Ishikawa (cell line): ENCODE measurements around the gene DIP2C.

Source experiments
- CEBPB ChIP-seq: IDR thresholded peaks from 2 replicates; pipeline ENCODE4 v1.6.1; 2012
- CREB1 ChIP-seq: IDR thresholded peaks from 2 replicates; pipeline ENCODE4 v1.6.1; 2012; ENCODE audit warnings: low read depth
- EGR1 ChIP-seq: IDR thresholded peaks from 2 replicates; pipeline ENCODE4 v1.6.1; 2012
- EP300 ChIP-seq: IDR thresholded peaks from 2 replicates; pipeline ENCODE4 v1.6.1; 2012; ENCODE audit warnings: borderline replicate concordance
- FOXM1 ChIP-seq: IDR thresholded peaks from 2 replicates; pipeline ENCODE4 v1.6.1; 2012; ENCODE audit warnings: low read depth, borderline replicate concordance
- NFIC ChIP-seq: IDR thresholded peaks from 2 replicates; pipeline ENCODE4 v1.6.1; 2012
- RAD21 ChIP-seq: IDR thresholded peaks from 2 replicates; pipeline ENCODE4 v1.6.1; 2012; ENCODE audit warnings: low read depth
- TAF1 ChIP-seq: IDR thresholded peaks from 2 replicates; pipeline ENCODE4 v1.6.1; 2012; ENCODE audit warnings: low read depth, mild to moderate bottlenecking
- TCF12 ChIP-seq: IDR thresholded peaks from 2 replicates; pipeline ENCODE4 v1.6.1; 2012; ENCODE audit warnings: low read depth
- TEAD4 ChIP-seq: IDR thresholded peaks from 2 replicates; pipeline ENCODE4 v1.6.1; 2012
- YY1 ChIP-seq: IDR thresholded peaks from 2 replicates; pipeline ENCODE4 v1.6.1; 2012; ENCODE audit warnings: low read depth
- ZBTB7A ChIP-seq: IDR thresholded peaks from 2 replicates; pipeline ENCODE4 v1.6.1; 2012; ENCODE audit warnings: low read depth
- TF ChIP-seq, protein P1 (sequence below): IDR thresholded peaks from 2 replicates; pipeline ENCODE4 v1.6.1; 2012
- TF ChIP-seq, protein P2 (sequence below): IDR thresholded peaks from 2 replicates; pipeline ENCODE4 v1.6.1; 2012; ENCODE audit warnings: low read depth, mild to moderate bottlenecking
- TF ChIP-seq, protein P3 (sequence below): IDR thresholded peaks from 2 replicates; pipeline ENCODE4 v1.6.1; 2012

The DIP2C gene

DNA sequence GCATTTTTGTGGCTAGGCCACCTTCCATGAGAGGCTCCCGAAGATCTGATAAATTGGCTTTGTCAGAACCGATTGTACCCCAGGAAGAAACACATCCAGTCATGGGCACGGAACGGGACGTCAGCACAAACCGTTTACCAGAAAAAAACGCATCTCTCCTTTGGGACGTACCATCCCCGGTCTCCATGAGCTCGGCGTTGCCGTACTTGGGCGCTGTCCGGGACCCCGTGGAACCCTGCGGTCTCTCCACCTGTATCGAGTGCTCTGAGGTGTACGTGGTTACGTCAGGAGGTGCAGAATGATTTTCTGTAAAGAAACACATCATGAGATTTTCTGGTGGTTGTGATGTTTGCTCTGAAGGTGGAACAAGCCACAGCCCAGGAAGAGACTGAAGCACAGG, 270.6 kb downstream of the DIP2C start:
- TF ChIP-seq FOXM1 (no peak), TAF1 (no peak), RAD21 (no peak), TCF12 (no peak), NFIC (no peak), EP300 (no peak), CEBPB (no peak), TEAD4 (no peak), CREB1 (no peak), YY1 (no peak), EGR1 (no peak), ZBTB7A (no peak)
- TF ChIP-seq, protein P1, sequence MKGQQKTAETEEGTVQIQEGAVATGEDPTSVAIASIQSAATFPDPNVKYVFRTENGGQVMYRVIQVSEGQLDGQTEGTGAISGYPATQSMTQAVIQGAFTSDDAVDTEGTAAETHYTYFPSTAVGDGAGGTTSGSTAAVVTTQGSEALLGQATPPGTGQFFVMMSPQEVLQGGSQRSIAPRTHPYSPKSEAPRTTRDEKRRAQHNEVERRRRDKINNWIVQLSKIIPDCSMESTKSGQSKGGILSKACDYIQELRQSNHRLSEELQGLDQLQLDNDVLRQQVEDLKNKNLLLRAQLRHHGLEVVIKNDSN: no peak
- TF ChIP-seq, protein P2, sequence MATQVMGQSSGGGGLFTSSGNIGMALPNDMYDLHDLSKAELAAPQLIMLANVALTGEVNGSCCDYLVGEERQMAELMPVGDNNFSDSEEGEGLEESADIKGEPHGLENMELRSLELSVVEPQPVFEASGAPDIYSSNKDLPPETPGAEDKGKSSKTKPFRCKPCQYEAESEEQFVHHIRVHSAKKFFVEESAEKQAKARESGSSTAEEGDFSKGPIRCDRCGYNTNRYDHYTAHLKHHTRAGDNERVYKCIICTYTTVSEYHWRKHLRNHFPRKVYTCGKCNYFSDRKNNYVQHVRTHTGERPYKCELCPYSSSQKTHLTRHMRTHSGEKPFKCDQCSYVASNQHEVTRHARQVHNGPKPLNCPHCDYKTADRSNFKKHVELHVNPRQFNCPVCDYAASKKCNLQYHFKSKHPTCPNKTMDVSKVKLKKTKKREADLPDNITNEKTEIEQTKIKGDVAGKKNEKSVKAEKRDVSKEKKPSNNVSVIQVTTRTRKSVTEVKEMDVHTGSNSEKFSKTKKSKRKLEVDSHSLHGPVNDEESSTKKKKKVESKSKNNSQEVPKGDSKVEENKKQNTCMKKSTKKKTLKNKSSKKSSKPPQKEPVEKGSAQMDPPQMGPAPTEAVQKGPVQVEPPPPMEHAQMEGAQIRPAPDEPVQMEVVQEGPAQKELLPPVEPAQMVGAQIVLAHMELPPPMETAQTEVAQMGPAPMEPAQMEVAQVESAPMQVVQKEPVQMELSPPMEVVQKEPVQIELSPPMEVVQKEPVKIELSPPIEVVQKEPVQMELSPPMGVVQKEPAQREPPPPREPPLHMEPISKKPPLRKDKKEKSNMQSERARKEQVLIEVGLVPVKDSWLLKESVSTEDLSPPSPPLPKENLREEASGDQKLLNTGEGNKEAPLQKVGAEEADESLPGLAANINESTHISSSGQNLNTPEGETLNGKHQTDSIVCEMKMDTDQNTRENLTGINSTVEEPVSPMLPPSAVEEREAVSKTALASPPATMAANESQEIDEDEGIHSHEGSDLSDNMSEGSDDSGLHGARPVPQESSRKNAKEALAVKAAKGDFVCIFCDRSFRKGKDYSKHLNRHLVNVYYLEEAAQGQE: no peak
- TF ChIP-seq, protein P3, sequence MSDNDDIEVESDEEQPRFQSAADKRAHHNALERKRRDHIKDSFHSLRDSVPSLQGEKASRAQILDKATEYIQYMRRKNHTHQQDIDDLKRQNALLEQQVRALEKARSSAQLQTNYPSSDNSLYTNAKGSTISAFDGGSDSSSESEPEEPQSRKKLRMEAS: no peak

DNA sequence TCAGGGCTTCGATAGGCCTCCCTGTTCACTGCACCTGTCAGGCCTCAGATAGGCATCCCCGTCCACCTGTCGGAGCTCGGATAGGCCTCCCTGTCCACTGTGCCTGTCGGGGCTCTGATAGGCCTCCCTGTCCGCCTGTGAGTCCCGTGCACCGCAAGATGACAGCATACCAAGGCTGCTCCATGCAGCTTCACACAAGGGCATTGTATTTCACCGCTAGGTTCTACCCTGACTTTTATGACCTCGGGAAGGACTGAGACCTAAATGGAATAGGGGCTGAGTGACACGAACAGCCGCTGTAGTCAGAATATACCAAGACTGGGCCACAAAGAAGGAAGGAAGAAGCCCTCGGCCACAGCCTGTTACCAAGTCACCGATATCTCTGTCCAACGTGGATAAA, 271.2 kb downstream of the DIP2C start:
- TF ChIP-seq ZBTB7A (no peak), TCF12 (no peak), TAF1 (no peak), CREB1 (no peak)
- TF ChIP-seq, protein P1: no peak

DNA sequence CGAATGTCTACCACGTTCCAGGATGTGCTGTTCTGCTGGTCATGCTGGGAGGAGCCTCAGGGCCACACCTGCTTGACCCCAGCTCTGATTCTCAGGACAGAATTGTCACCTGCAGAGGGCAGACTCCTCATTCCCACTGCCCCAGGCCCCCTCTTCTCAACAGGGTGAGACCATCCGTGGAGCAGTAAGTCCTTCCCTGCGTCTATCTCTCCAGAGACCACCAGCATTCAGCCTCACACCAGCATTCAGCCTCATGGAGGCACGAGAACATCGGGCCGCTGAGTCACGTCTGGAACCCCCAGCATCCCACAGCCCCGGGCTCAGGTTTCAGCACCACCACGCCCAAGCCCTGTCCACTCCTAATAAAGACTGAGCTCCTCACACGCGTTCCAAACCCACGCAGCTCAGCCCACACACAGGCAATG, 273.4 kb downstream of the DIP2C start:
- TF ChIP-seq, protein P2: no peak
- TF ChIP-seq RAD21: peak; percentile 24; the same call in 1 of the 2 replicates

DNA sequence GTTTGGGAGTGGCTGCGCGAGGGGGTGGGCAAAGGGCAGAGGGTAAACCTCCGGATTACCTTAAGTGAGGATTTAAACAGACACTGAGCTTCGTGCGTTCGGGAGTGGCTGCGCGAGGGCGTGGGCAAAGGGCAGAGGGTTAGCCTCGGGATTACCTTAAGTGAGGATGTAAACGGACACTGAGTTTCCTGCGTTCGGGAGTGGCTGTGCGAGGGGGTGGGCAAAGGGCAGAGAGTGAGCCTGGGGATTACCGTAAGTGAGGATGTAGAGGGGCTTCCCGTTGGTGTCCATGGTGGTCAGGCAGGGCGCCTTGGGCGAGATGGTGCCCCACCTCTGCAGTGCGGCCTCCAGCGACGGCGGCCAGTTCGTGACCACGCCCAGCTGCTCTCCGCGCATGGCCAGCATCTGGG, 275.8 kb downstream of the DIP2C start:
- TF ChIP-seq TAF1: no peak
- no peak for TF ChIP-seq RAD21
- TF ChIP-seq NFIC: no peak
- TF ChIP-seq, protein P3: no peak
- TF ChIP-seq, protein P2: no peak

DNA sequence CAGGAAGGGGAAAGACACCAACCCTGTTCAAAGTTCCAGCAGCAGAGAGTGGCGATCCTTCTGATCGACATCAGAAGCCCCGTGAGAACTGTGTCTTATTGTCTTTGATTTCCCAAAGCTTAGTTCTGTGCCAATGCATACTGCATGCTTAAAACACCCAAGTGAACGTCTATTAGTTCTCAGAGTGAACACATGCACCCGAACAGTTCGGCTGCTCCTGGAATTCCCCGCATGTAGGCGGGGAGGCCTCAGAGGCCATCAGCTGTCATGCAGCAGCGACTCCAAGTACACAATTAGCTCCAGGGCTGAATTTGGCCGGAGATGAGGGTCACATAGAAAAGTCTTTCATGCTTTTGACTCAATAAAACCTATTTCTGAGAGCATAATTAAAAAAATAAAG, 277.4 kb downstream of the DIP2C start:
- TF ChIP-seq YY1: no peak
- TF ChIP-seq, protein P1: no peak
- no peak for TF ChIP-seq FOXM1
- TF ChIP-seq RAD21: no peak
- TF ChIP-seq TCF12: no peak
- TF ChIP-seq TAF1: no peak
- TF ChIP-seq EGR1: no peak
- TF ChIP-seq, protein P2: no peak
- TF ChIP-seq CREB1: no peak
- TF ChIP-seq TEAD4: no peak
- no peak for TF ChIP-seq EP300
- TF ChIP-seq NFIC: no peak
- TF ChIP-seq, protein P3: no peak
- no peak for TF ChIP-seq CEBPB
- no peak for TF ChIP-seq ZBTB7A
